HG03558 (cell line): ENCODE results near the gene ODAM.
"Not testable (repeated sequence)": the region's sequence is repeated elsewhere in the genome, so short reads cannot be mapped to it uniquely, and the experiment has no call there.

ENCODE experiments used
- ATAC-seq: cut with Tn5 transposase; IDR thresholded peaks from one replicate; pipeline ENCODE4 v1.9.1; 2021; ENCODE audit warnings: moderate number of reproducible peaks; ENCODE audit not compliant: unreplicated experiment; ENCODE audit errors: extremely low read depth

The ODAM gene

GRCh38 chr4:70195425-70195824, at the start of gene ODAM:
Gene ODAM (plus strand): TSS chr4:70195725. CDS start chr4:70196544, 819 bp downstream.
- ATAC-seq = no peak

- ATAC-seq = no peak
These were observed 44.3 kb upstream of the ODAM start for GRCh38 chr4:70151271-70151670.

GRCh38 chr4:70152088-70152487, 43.4 kb upstream of the ODAM start:
- ATAC-seq = no peak

- no peak for ATAC-seq
These were observed 41.6 kb upstream of the ODAM start, which contains the start of gene PRR27 for GRCh38 chr4:70153937-70154336. Gene PRR27 (plus strand): TSS chr4:70154237. CDS start chr4:70154376, 139 bp downstream.

- ATAC-seq = no peak
These were observed 36.9 kb upstream of the ODAM start for GRCh38 chr4:70158576-70158975.

GRCh38 chr4:70177090-70177489, 18.4 kb upstream of the ODAM start:
- ATAC-seq = no peak

GRCh38 chr4:70178075-70178660, 17.4 kb upstream of the ODAM start:
- ATAC-seq = no peak

GRCh38 chr4:70179811-70180210, 15.7 kb upstream of the ODAM start:
- no peak for ATAC-seq

GRCh38 chr4:70181864-70182263, 13.7 kb upstream of the ODAM start:
- no peak for ATAC-seq

- no peak for ATAC-seq
These were observed 12.9 kb upstream of the ODAM start for GRCh38 chr4:70182517-70183167.

GRCh38 chr4:70183168-70183939, 12.2 kb upstream of the ODAM start:
- ATAC-seq = peak; percentile 57

GRCh38 chr4:70183940-70184246, 11.6 kb upstream of the ODAM start:
- ATAC-seq = no peak

- ATAC-seq = no peak
These were observed 8.3 kb upstream of the ODAM start for GRCh38 chr4:70187216-70187615.

GRCh38 chr4:70190579-70190978, 4.9 kb upstream of the ODAM start:
- ATAC-seq = no peak

GRCh38 chr4:70191647-70192046, 3.9 kb upstream of the ODAM start:
- ATAC-seq = no peak

GRCh38 chr4:70192895-70193294, 2.6 kb upstream of the ODAM start:
- no peak for ATAC-seq

GRCh38 chr4:70196857-70197256, 1.3 kb downstream of the ODAM start:
- no peak for ATAC-seq

- ATAC-seq = no peak
These were observed 2.3 kb downstream of the ODAM start for GRCh38 chr4:70197842-70198241.

GRCh38 chr4:70203601-70204000, 8.1 kb downstream of the ODAM start:
- no peak for ATAC-seq

GRCh38 chr4:70212752-70213151, 17.2 kb downstream of the ODAM start:
- ATAC-seq = not testable (repeated sequence)

GRCh38 chr4:70216109-70216508, 20.6 kb downstream of the ODAM start:
- ATAC-seq = not testable (repeated sequence)
